PC-9 (cell line): Measurements from ENCODE around the gene ATRN.

ENCODE experiments used
- EZH2 ChIP-seq: fragments of 200-600 bp; sonication (generic); IDR thresholded peaks from 2 replicates; pipeline ENCODE4 v1.8.0; 2017; ENCODE audit warnings: antibody characterized with exemption, low read depth
- TF ChIP-seq, protein P1 (sequence below): fragments of 200-600 bp; sonication (generic); conservative IDR thresholded peaks from 2 replicates; pipeline ENCODE4 v1.6.1; 2017; ENCODE audit warnings: mixed run types, antibody characterized with exemption, mild to moderate bottlenecking, moderate library complexity

DNA sequence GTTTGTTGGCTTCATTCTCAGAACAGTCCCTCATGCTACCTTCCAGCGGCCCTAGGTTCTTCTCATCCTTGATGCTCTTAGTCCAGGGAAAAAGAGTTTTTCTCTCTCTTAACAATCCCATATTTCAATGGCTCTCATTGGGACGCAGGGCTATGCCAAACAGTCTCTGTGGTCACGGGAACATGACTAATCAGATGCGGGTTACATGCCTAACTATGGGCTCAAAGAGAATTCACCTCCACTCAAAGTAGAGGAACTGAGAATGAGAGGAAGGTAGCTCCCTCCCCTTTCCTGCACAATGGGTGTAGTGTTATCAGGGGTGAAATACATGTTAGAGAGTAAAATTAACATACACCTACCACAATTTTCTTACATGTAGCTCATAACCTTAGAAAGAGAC is 18.1 kb upstream of the ATRN start:
- TF ChIP-seq, protein P1, sequence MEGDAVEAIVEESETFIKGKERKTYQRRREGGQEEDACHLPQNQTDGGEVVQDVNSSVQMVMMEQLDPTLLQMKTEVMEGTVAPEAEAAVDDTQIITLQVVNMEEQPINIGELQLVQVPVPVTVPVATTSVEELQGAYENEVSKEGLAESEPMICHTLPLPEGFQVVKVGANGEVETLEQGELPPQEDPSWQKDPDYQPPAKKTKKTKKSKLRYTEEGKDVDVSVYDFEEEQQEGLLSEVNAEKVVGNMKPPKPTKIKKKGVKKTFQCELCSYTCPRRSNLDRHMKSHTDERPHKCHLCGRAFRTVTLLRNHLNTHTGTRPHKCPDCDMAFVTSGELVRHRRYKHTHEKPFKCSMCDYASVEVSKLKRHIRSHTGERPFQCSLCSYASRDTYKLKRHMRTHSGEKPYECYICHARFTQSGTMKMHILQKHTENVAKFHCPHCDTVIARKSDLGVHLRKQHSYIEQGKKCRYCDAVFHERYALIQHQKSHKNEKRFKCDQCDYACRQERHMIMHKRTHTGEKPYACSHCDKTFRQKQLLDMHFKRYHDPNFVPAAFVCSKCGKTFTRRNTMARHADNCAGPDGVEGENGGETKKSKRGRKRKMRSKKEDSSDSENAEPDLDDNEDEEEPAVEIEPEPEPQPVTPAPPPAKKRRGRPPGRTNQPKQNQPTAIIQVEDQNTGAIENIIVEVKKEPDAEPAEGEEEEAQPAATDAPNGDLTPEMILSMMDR: no peak
- no peak for TF ChIP-seq EZH2
